ENCODE data around the gene ARMH4.
A peak's percentile ranks its signal among the peaks of the same experiment; 100 is the strongest.

ARMH4 gene

DNA sequence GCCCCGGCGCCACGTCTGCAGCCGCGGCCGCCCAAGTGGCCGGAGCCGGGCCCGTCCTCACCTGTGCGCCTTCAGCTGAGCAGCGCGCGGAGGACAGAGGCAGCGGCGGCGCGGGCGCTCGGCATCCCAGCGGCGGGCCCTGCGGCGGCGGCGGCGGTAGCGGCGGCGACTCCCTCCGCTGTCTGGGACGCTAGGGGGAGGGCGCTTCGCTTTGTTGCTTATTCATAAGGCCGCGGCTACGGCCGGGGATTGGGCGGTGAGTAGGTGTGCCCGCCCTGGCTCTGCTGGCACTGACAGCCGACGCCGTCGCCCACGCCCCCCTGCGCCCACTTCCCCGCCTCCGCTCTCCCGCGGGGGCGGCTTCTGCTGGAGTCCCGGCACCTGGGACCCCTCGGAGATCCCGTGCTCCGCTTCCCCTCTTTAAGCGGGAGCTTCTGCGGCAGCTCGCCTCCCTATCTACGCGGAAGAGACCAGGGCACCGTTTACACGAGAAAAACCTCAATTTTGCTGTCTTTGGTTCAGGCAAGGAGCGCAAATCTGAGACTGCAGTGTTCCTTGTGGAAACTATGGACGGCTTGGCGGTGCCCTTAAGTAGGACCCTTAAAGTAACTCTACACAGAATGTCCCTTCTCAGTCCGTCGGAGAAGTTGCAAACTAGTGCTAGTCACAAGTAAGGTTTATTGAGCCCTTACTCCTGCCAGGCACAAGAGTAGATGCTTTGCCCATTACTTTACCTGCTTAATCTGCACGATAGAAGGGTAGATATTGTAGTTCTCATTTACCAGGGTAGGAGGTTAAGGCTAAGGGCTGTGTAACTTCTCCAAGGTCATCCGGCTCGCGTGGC is at the start of gene ARMH4:
ARMH4 (minus strand) TSS at position 200 of the 844 bp plus-strand sequence. CDS start 12,855 bp downstream, outside the sequence.
- Histone ChIP-seq H3K27ac (peak within 1 kb of the TSS in 8 of 11 experiments; percentile 30 to 64 (median 54); a peak in 15 of 22 replicates), H3K27me3 (peaks cover 33 to 46% (median 41%) of the 10 kb centered on the region in 11 experiments), H4K20me1 (peaks cover 0 to 9% (median 0%) of the 10 kb centered on the region in 11 experiments; a peak in 3 of 22 replicates), H3K36me3 (no peaks in the 10 kb centered on the region), H3K4me1 (peaks cover 6 to 18% (median 11%) of the 10 kb centered on the region in 10 experiments; a peak in 17 of 20 replicates), H3K4me2 (peak within 1 kb of the TSS; percentile 86 to 99 (median 96)), H3K4me3 (peak within 1 kb of the TSS; percentile 74 to 96 (median 86)), H3K9me3 (replicated peaks in 1 of 11) (no peaks in the 10 kb centered on the region), H3K9ac (peak within 1 kb of the TSS; percentile 58 to 84 (median 77); a peak in 21 of 22 replicates)
- TF ChIP-seq Cebpa-rat (IDR thresholded peaks at IDR 0.05): no peak

DNA sequence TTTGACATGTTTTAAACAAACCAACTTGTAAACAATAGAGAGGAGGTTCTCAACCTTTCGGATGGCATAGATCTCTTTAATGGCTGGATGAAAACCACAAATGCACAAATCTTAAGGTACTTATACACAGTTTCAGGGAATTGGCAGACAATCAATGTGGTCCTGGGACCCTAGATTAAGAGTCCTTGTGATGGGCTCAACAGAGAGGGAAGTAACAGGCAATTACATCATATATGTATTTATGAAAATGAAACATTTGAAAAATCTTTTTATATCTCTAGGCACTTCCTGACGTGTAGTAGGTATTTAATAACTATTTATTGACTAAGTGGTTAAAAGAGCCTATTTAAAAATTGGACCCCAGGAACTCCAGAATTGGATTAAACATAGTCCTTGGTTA is 48.8 kb upstream of the ARMH4 start:
- H4K20me1 ChIP-seq: peaks cover 0 to 24% (median 0%) of the 10 kb centered on the region in 11 experiments; a peak in 9 of 22 replicates
- no peak for TF ChIP-seq Cebpa-rat (IDR thresholded peaks at IDR 0.05)
- peak overlapping the region; percentile 87 to 99 (median 93) for H3K27ac ChIP-seq
- peak overlapping the region; percentile 73 to 90 (median 81) for H3K4me2 ChIP-seq
- H3K9me3 ChIP-seq (replicated peaks in 1 of 11): no peaks in the 10 kb centered on the region
- H3K27me3 ChIP-seq: no peaks in the 10 kb centered on the region
- H3K4me1 ChIP-seq: peaks cover 14 to 23% (median 19%) of the 10 kb centered on the region in 10 experiments
- peaks cover 19 to 37% (median 28%) of the 10 kb centered on the region in 11 experiments for H3K36me3 ChIP-seq
- peak overlapping the region; percentile 77 to 91 (median 80) for H3K4me3 ChIP-seq
- H3K9ac ChIP-seq: peak overlapping the region; percentile 89 to 99 (median 94)

GRCh38 chr14:58200480-58200841 is 48.4 kb upstream of the ARMH4 start:
- H3K27ac ChIP-seq: peak overlapping the region; percentile 87 to 99 (median 93)
- H3K4me2 ChIP-seq: peak overlapping the region; percentile 73 to 90 (median 81)

DNA sequence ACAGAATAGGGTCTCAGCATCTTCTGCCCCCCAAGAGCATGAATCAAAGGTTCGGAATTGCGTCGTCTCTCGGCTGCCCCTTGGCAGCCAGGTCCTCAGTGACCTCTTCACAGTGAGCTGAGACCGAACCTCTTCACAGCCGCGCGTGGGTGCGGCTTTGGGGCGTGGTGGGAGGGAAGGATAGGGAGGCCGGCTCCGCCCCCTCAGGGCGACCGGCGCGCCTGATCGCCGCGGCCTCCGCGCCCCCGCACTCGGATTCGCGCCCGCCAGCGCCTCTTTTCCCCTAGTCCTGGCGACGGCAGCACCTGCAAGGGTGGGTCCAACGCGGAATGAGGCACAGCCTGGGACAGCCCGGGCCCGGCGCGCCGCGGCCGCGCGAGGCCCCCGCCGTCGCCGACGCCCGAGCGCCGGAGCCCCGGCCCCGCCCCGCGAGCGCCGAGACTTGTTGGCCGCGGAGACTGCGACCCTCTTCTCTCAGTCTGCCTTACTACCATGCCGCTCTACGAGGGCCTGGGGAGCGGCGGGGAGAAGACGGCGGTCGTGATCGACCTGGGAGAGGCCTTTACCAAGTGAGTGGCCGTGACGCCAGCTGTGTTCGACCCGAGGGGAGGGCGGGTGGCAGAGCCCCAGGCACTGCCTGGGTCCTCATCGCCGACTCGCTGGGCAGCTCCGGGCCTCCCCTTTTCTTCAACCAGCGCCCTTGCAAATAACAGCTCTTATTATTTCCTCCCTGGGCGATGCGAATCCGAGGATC is 47.9 kb upstream of the ARMH4 start, which contains the start of gene ACTR10:
ACTR10 (plus strand) TSS at position 424 of the 754 bp plus-strand sequence; CDS start at position 493, 69 bp downstream.
- Histone ChIP-seq H3K27me3 (no peaks in the 10 kb centered on the region), H3K9ac (peak within 1 kb of the TSS; percentile 89 to 99 (median 94)), H3K4me3 (peak within 1 kb of the TSS; percentile 77 to 91 (median 80)), H4K20me1 (peaks cover 0 to 16% (median 0%) of the 10 kb centered on the region in 11 experiments; a peak in 8 of 22 replicates), H3K36me3 (peaks cover 10 to 28% (median 21%) of the 10 kb centered on the region in 11 experiments; a peak in 21 of 22 replicates), H3K9me3 (replicated peaks in 1 of 11) (no peaks in the 10 kb centered on the region), H3K27ac (peak within 1 kb of the TSS; percentile 87 to 99 (median 93)), H3K4me2 (peak within 1 kb of the TSS; percentile 73 to 90 (median 81)), H3K4me1 (peaks cover 14 to 23% (median 19%) of the 10 kb centered on the region in 10 experiments)
- no peak for TF ChIP-seq Cebpa-rat (IDR thresholded peaks at IDR 0.05)

More at GRCh38 chr14:58200480-58200841, 48.4 kb upstream of the ARMH4 start:
- Histone ChIP-seq H4K20me1 (peaks cover 0 to 20% (median 0%) of the 10 kb centered on the region in 11 experiments; a peak in 8 of 22 replicates), H3K4me3 (peak overlapping the region; percentile 77 to 91 (median 80)), H3K36me3 (peaks cover 16 to 33% (median 24%) of the 10 kb centered on the region in 11 experiments), H3K4me1 (peaks cover 14 to 23% (median 19%) of the 10 kb centered on the region in 10 experiments), H3K9me3 (replicated peaks in 1 of 11) (no peaks in the 10 kb centered on the region), H3K9ac (peak overlapping the region; percentile 89 to 99 (median 94)), H3K27me3 (no peaks in the 10 kb centered on the region)
- no peak for TF ChIP-seq Cebpa-rat (IDR thresholded peaks at IDR 0.05)

GRCh38 chr14:58198086-58198485 is 46.1 kb upstream of the ARMH4 start:
- no peak for TF ChIP-seq Cebpa-rat (IDR thresholded peaks at IDR 0.05)
- no peak overlapping the region for H3K27ac ChIP-seq

GRCh38 chr14:58196198-58196597 is 44.2 kb upstream of the ARMH4 start:
- H3K27me3 ChIP-seq: no peaks in the 10 kb centered on the region
- no peaks in the 10 kb centered on the region for H3K36me3 ChIP-seq
- H3K9ac ChIP-seq: no peak overlapping the region
- peaks cover 7 to 14% (median 9%) of the 10 kb centered on the region in 10 experiments for H3K4me1 ChIP-seq
- peaks cover 0 to 2% (median 0%) of the 10 kb centered on the region in 11 experiments; a peak in 4 of 22 replicates for H4K20me1 ChIP-seq
- no peak overlapping the region for H3K4me3 ChIP-seq
- H3K9me3 ChIP-seq (replicated peaks in 1 of 11): no peaks in the 10 kb centered on the region
- no peak for TF ChIP-seq Cebpa-rat (IDR thresholded peaks at IDR 0.05)
- no peak overlapping the region for H3K27ac ChIP-seq
- H3K4me2 ChIP-seq: no peak overlapping the region

More at GRCh38 chr14:58198086-58198485, 46.1 kb upstream of the ARMH4 start:
- H3K4me2 ChIP-seq: no peak overlapping the region
- H3K36me3 ChIP-seq: peaks cover 3 to 9% (median 5%) of the 10 kb centered on the region in 11 experiments; a peak in 17 of 22 replicates
- no peak overlapping the region for H3K9ac ChIP-seq
- H3K27me3 ChIP-seq: no peaks in the 10 kb centered on the region
- peaks cover 0 to 9% (median 0%) of the 10 kb centered on the region in 11 experiments; a peak in 7 of 22 replicates for H4K20me1 ChIP-seq
- no peak overlapping the region for H3K4me3 ChIP-seq
- peaks cover 14 to 23% (median 19%) of the 10 kb centered on the region in 10 experiments for H3K4me1 ChIP-seq
- H3K9me3 ChIP-seq (replicated peaks in 1 of 11): no peaks in the 10 kb centered on the region

GRCh38 chr14:58193542-58193941 is 41.5 kb upstream of the ARMH4 start:
- H3K4me3 ChIP-seq: no peak overlapping the region
- no peaks in the 10 kb centered on the region for H3K27me3 ChIP-seq
- H3K9me3 ChIP-seq (replicated peaks in 1 of 11): no peaks in the 10 kb centered on the region
- H4K20me1 ChIP-seq: no peaks in the 10 kb centered on the region
- H3K4me2 ChIP-seq: no peak overlapping the region
- no peak for TF ChIP-seq Cebpa-rat (IDR thresholded peaks at IDR 0.05)
- H3K36me3 ChIP-seq: no peaks in the 10 kb centered on the region
- no peak overlapping the region for H3K27ac ChIP-seq
- H3K4me1 ChIP-seq: peaks cover 0 to under 1% (median 0%) of the 10 kb centered on the region in 10 experiments; a peak in 2 of 20 replicates
- H3K9ac ChIP-seq: no peak overlapping the region

DNA sequence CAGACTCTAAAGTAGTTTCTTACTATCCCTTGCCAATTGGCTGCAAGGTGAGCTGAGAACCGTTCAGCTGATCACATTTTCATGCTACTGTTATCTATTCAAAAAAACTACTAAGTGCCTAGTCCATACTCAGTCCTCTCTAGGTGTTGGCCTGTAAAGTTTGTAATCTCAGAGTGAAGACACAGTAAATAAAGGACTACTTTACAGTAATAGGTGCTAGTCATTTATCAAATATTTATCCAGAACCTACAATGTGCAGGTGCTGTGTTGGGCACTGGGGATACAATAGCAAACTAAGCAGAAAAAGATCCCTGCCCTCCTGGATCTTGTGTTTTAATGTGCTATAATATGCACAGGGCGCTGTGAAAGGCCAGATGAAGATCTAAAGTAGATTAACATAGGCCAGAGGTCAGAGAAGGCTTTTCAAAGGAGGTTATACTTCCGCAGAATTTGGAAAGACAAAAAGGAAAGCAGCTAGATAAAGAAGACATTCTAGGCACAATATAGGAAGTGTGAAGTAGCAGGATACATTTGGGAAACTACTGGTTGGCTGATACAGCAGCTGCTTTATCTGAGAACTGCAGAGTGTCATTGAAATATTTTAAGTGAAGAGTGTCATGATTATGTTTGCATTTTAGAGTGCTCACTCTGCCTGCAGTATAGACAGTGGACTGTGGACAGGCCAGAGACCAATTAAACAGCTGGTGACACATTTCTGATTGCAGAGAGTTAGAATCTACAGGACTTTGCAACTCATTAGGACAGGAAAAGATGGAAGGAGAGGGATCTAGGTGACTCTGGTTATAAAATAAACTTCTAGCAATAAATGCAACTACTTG is 40.0 kb upstream of the ARMH4 start:
- Histone ChIP-seq H4K20me1 (no peaks in the 10 kb centered on the region), H3K4me2 (no peak overlapping the region), H3K4me1 (no peaks in the 10 kb centered on the region), H3K36me3 (no peaks in the 10 kb centered on the region), H3K27ac (no peak overlapping the region), H3K9me3 (replicated peaks in 1 of 11) (no peaks in the 10 kb centered on the region), H3K9ac (no peak overlapping the region), H3K27me3 (no peaks in the 10 kb centered on the region), H3K4me3 (no peak overlapping the region)
- TF ChIP-seq Cebpa-rat (IDR thresholded peaks at IDR 0.05): no peak

Data from BLaER1 treated with 17β-estradiol and CSF1 and Interleukin-3, amounts not matched to agents 10 nM and 100 nM (cell line).